ENCODE results near the gene CPNE9.
A peak's percentile ranks its signal among the peaks of the same experiment; 100 is the strongest.

The CPNE9 gene

DNA sequence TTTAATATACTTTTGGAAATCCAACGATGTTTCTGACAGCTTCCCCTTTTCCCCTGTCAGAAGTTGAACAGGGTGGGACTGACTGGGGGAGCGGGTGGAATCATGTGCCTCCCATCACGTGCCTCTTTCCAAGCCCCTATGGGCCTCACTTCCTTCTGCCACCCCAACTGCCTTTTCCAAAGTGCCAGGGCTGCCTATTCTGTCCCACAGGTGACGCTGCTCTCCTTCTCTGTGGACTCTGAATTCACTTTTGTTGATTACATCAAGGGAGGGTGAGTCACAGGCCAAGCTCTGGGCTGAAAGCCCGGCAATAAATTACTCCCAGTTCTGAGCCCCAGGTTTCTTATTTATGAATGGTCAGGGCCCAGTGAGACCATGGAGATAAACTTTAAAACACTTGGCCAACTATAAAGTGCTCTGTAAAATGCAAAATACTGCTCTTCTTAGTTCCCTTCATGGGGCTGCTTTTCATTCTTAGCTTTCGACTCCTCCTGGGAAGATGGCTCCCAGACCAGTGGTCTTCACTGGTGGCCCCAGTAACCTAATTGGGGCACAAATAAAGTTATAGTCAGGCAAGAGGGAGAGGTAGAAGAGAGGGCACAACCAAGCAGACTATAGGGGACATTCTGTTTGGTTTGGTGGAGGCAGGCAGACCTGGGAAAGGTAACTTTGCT lies 12.3 kb downstream of the CPNE9 start:
- DNase-seq (ENCODE audit: low read depth) = no peak

- DNase-seq (ENCODE audit: low read depth) = no peak
Measured at GRCh38 chr3:9716801-9717555, 13.3 kb downstream of the CPNE9 start.

GRCh38 chr3:9717563-9717962 lies 13.9 kb downstream of the CPNE9 start:
- no peak for DNase-seq (ENCODE audit: low read depth)

DNA sequence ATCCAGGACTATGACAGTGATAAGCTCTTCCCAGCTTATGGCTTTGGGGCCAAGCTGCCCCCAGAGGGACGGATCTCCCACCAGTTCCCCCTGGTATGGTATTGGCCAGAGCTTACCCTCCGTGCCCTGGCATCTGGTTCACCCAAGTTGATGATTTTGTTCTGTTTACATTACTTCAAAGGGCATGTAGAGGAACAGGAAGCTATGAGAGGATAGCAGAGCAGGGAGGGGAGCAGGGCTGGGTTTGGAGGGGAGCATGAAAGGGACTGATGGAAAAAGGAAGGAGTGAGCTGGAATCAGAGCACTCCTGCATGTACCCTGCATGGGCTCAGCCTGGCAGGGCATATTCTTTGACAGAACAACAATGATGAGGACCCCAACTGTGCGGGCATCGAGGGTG lies 14.5 kb downstream of the CPNE9 start:
- no peak for DNase-seq (ENCODE audit: low read depth)

- no peak for DNase-seq (ENCODE audit: low read depth)
Measured at GRCh38 chr3:9721015-9721699, 17.5 kb downstream of the CPNE9 start.

DNA sequence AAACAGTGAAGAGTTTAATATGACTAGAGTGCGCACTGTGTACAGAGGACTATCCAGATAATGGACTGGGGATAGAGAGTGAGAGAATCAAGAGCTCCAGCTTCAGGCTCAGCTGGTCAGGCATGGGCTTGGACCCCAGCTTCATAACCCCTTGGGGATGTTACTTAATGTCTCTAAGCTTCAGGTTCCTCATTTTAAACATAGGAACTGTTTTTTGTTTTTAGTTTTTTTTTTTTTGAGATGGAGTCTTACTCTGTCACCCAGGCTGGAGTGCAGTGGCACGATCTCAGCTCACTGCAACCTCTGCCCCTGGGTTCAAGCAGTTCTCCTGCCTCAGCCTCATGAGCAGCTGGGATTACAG lies 18.0 kb downstream of the CPNE9 start:
- DNase-seq (ENCODE audit: low read depth) = no peak

DNA sequence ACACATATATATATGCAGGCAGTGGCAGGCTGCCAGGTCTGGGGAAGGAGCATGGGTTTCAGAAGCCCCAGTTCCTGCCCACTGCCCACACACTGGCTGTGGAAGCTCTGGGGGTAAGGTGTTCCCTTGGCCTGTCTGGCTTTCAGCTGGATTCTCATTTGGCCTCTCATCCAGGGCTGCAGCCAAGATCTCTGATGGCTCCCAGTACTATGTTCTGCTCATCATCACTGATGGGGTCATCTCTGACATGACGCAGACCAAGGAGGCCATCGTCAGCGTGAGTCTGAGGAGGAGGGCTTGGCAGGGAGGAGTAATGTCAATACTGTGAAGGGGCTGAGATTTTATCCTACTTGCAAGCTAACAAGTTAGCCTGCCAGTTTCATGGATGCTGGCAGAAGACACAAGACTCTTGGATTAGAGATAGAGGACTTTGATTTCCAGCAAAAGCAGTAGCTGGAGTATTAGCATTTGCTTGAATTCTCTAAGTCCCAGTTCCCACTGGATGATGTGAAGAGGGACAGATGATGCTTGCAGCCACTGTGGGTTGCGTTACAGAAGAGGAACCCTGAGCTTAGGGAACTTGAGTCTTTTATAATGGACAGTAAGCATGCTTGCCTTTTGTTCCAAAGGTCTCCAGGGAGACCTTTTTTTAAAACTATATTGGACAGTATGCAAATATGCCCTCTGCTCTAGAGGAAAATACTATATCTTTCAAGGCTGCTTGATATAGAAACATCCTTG lies 22.3 kb downstream of the CPNE9 start:
- no peak for DNase-seq (ENCODE audit: low read depth)

GRCh38 chr3:9727041-9727595 lies 23.5 kb downstream of the CPNE9 start:
- DNase-seq (ENCODE audit: low read depth) = peak; percentile 46

DNA sequence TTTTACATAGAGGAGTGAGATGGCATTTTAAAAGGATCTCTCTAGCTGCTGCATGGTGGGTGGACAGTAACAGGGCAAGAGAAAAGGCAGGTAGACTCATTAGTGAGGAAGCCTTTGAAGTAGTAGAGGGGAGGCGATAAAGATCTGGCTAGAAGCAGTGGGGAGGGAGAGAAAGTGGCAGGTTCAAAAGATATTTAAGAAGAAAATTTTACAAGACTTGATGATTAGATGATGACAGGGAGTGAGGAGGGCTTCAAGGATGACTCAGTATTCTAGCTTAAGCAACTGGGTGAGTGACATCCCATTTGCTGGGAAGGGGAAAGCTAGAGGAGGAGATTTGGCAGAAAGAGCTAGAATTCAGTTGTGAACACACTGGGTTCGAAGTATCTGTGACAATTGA lies 24.1 kb downstream of the CPNE9 start:
- no peak for DNase-seq (ENCODE audit: low read depth)

DNA sequence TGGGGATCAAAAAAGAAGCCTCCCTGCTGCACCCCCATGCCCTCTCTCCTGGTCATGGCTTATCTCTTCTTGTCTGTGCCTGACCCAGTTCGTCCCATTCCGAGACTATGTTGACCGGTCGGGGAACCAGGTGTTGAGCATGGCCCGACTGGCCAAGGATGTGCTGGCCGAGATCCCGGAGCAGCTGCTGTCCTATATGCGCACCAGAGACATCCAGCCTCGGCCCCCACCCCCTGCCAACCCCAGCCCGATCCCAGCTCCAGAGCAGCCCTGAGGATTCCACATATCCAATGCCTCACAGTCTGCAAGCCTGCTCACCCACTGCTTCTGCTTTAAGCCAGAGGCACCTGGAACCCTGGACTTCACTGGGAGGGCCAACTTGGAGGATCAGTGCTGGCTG lies 25.8 kb downstream of the CPNE9 start:
- DNase-seq (ENCODE audit: low read depth) = no peak

- no peak for DNase-seq (ENCODE audit: low read depth)
Measured at GRCh38 chr3:9730657-9731205, 27.1 kb downstream of the CPNE9 start.

- DNase-seq (ENCODE audit: low read depth) = peak; percentile 100
Measured at GRCh38 chr3:9731206-9732079, 27.8 kb downstream of the CPNE9 start, which contains the start of gene BRPF1. TSS of gene BRPF1 (plus strand) at chr3:9731735. CDS start at chr3:9734141, 2,406 bp downstream.

- no peak for DNase-seq (ENCODE audit: low read depth)
Measured at GRCh38 chr3:9732080-9732739, 28.6 kb downstream of the CPNE9 start.

- no peak for DNase-seq (ENCODE audit: low read depth)
Measured at GRCh38 chr3:9732740-9733115, 29.1 kb downstream of the CPNE9 start.

GRCh38 chr3:9736831-9737230 lies 33.2 kb downstream of the CPNE9 start:
- no peak for DNase-seq (ENCODE audit: low read depth)

DNA sequence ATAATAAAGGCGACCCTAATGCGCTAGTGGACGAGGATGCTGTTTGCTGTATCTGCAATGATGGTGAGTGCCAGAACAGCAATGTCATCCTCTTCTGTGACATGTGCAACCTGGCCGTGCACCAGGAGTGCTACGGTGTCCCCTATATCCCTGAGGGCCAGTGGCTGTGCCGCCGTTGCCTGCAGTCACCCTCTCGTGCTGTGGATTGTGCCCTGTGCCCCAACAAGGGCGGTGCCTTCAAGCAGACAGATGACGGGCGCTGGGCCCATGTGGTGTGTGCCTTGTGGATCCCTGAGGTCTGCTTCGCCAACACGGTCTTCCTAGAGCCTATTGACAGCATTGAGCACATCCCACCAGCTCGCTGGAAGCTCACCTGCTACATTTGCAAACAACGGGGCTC lies 35.5 kb downstream of the CPNE9 start:
- no peak for DNase-seq (ENCODE audit: low read depth)

DNA sequence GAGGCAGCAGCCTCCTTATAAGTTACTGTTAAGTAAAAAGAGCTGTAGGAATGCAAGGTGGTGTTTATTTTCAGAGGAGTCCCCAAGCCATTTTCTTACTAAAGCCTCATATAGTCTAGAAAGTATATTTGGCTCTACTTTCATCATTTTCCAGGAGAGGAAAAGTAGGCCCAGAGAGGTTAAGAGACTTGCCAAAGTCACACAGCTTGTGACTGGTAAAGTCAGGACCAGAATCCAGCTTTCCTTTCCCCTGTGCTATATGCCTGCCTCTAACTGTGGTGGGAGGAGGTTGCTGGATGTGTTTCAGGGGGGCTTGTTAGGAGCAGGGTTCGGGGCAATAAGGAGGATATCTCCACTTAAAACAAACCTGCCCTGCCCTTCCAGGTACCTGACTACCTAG lies 38.9 kb downstream of the CPNE9 start:
- DNase-seq (ENCODE audit: low read depth) = no peak

DNA sequence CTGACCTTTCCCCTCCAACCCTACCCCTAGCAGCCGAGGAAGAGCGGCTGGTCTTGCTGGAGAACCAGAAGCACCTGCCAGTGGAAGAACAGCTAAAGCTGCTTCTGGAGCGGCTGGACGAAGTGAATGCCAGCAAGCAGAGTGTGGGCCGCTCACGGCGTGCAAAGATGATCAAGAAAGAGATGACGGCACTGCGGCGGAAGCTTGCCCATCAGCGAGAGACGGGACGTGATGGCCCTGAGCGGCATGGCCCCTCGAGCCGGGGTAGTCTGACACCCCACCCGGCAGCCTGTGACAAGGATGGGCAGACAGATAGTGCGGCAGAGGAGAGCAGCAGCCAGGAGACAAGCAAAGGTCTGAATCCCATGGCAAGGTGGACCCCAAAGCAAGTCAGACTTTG lies 39.9 kb downstream of the CPNE9 start:
- DNase-seq (ENCODE audit: low read depth) = no peak

DNA sequence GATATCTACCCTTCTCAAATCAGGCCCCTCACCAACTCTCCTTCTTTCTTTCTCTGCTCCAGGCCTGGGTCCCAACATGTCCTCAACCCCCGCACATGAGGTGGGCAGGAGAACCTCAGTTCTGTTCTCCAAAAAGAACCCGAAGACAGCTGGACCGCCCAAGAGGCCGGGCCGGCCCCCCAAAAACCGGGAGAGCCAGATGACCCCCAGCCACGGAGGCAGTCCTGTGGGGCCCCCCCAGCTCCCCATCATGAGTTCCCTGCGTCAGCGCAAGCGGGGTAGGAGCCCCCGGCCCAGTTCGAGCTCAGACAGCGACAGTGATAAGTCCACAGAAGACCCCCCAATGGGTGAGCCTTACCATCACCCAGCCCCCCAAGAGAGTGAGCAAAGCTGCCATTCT lies 40.5 kb downstream of the CPNE9 start:
- no peak for DNase-seq (ENCODE audit: low read depth)

DNA sequence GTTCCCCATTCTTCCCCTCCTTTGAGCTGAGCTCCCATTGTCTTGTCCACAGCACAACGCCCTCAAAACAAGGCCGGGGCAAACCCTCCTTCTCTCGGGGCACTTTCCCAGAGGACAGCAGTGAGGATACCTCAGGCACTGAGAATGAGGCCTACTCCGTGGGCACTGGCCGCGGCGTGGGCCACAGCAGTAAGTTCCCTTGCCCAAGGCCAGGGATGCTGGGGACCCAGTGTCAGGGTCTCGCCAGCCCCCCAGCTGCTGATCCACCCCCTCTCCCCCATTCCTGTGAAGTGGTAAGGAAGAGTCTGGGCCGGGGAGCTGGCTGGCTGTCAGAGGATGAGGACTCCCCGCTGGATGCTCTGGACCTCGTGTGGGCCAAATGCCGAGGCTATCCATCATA lies 41.9 kb downstream of the CPNE9 start:
- no peak for DNase-seq (ENCODE audit: low read depth)

All from T follicular helper cell (primary cell).